ENCODE results near the gene FOXA3.
"Not testable (repeated sequence)": the region's sequence is repeated elsewhere in the genome, so short reads cannot be mapped to it uniquely, and the experiment has no call there.

Gene FOXA3

GRCh38 chr19:45854167-45854778 lies 9.9 kb upstream of the FOXA3 start:
- DNase-seq (ENCODE audit: insufficient read length, low spot score) (no peak), FAIRE-seq (no peak)
- TF ChIP-seq POLR2A (IDR thresholded peaks at IDR 0.05; ENCODE audit: low read depth, low read length), result no peak

DNA sequence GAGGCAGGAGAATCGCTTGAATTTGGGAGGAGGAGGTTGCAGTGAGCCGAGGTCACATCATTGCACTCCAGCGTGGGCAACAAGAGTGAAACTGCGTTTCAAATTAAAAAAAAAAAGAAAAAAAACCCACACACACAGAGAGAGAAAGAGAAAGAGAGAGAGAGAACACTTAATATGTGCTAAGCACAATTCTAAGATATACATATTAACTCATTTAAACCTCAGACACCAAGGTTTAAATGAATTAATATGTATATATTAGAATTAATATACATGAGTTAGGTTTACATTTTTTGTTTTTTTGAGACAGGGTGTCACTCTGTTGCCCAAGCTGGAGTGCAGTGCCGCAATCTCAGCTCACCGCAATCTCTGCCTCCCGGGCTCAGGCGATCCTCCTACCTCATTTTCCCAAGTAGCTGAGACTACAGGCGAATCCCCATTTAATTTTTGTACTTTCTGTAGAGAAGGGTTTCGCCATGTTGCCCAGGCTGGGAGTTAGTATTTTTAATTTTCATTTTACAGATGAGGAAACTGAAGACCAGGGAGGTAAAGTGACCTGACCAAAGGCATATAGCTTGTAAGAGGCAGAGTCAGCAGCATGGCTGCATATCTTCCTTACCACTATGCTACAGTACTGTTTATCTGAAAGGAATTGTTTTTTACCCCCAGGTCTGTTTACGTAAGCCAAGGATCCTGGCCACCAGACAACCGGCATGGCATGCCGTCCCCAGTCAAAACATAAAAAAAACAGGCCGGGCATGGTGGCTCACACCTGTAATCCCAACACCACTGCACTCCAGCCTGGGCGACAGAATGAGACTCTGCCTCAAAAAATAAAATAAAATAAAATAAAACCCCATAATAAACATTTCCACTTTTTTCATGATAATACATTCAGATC lies 3.5 kb upstream of the FOXA3 start:
- FAIRE-seq (no peak), DNase-seq (ENCODE audit: insufficient read length, low spot score) (no peak)
- TF ChIP-seq POLR2A (IDR thresholded peaks at IDR 0.05; ENCODE audit: low read depth, low read length), result no peak

GRCh38 chr19:45862271-45862563 lies 1.9 kb upstream of the FOXA3 start:
- DNase-seq (ENCODE audit: insufficient read length, low spot score) (no peak), FAIRE-seq (no peak)
- no peak for TF ChIP-seq POLR2A (IDR thresholded peaks at IDR 0.05; ENCODE audit: low read depth, low read length)

- DNase-seq (ENCODE audit: insufficient read length, low spot score), result peak; percentile 96
Observed at GRCh38 chr19:45862564-45863334, 1.4 kb upstream of the FOXA3 start, which contains the start of gene SYMPK. SYMPK (minus strand) TSS chr19:45863147; CDS start chr19:45854495, 8,652 bp downstream.

DNA sequence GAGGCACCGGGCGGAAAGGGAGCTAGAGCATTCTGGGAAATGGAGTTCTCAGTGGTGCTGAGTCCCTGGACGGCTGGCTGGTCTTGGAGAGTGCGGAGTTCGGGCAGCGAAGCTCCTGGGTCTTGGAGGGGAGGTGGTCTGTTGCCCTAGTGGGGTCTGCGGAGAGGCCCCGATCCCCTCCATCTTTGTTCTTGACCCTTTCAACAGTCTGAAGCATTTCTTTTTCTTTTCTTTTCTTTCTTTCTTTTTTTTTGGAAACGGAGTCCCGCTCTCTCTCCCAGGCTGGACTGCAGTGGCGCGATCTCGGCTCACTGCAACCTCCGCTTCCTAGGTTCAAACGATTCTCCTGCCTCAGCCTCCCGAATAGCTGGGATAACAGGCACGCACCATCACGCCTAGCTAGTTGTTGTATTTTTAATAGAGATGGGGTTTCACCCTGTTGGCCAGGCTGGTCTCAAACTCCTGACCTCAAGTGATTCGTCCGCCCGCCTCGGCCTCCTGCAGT lies 739 bp upstream of the FOXA3 start:
- TF ChIP-seq POLR2A (IDR thresholded peaks at IDR 0.05; ENCODE audit: low read depth, low read length), result no peak
- DNase-seq (ENCODE audit: insufficient read length, low spot score), result no peak
- peak; percentile 84 for FAIRE-seq

More at GRCh38 chr19:45862564-45863334, 1.4 kb upstream of the FOXA3 start, which contains the start of gene SYMPK:
- TF ChIP-seq POLR2A (IDR thresholded peaks at IDR 0.05; ENCODE audit: low read depth, low read length), result peak; percentile 41
- FAIRE-seq, result peak; percentile 65

DNA sequence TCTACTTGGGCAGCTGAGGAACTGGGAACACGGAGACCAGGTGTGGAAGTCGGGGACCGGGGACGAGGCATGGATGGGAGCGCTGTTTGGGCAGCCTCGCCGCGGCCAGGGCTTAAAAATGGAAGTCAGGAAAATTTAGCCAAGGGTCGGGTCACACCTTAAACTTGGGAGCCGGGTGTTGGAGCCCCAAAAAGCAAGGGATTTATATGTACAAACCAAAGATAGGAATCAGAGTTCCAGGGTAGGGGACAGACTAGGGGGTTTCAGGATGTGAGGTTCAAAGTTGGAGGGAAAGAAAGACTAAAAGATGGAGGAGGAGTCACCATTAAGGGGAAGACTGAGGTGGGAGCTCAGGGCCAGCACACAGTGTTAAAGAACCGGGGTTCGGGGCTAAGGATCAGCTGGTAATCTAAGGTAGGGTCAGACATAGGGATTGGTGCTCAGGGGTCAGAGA lies 530 bp downstream of the FOXA3 start:
- DNase-seq (ENCODE audit: insufficient read length, low spot score), result no peak
- no peak for TF ChIP-seq POLR2A (IDR thresholded peaks at IDR 0.05; ENCODE audit: low read depth, low read length)
- FAIRE-seq, result no peak

- no peak for FAIRE-seq
- DNase-seq (ENCODE audit: insufficient read length, low spot score), result no peak
- TF ChIP-seq POLR2A (IDR thresholded peaks at IDR 0.05; ENCODE audit: low read depth, low read length), result no peak
Observed at GRCh38 chr19:45865269-45865948, 1.3 kb downstream of the FOXA3 start.

GRCh38 chr19:45866400-45867176 lies 2.5 kb downstream of the FOXA3 start:
- no peak for TF ChIP-seq POLR2A (IDR thresholded peaks at IDR 0.05; ENCODE audit: low read depth, low read length)
- FAIRE-seq, result no peak
- no peak for DNase-seq (ENCODE audit: insufficient read length, low spot score)

GRCh38 chr19:45867241-45867640 lies 3.1 kb downstream of the FOXA3 start:
- DNase-seq (ENCODE audit: insufficient read length, low spot score), result not testable (repeated sequence)

DNA sequence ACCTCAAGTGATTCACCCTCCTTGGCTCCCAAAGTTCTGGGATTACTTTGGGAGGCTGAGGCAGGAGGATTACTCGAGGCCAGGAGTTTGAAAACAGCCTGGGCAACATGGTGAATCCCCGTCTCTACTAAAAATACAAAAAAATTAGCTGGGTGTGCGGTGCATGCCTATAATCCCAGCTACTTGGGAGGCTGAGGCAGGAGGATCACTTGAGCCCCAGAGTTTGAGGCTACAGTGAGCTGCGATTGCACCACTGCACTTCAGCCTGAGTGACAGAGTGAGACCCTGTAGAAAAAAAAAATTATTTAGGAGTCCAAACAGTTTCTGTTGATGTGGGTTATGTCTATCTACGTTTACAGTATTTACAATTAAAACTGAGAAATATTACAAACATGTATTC lies 6.7 kb downstream of the FOXA3 start:
- no peak for TF ChIP-seq POLR2A (IDR thresholded peaks at IDR 0.05; ENCODE audit: low read depth, low read length)
- no peak for DNase-seq (ENCODE audit: insufficient read length, low spot score)
- no peak for FAIRE-seq

More at GRCh38 chr19:45867241-45867640, 3.1 kb downstream of the FOXA3 start:
- not testable (repeated sequence) for FAIRE-seq

DNA sequence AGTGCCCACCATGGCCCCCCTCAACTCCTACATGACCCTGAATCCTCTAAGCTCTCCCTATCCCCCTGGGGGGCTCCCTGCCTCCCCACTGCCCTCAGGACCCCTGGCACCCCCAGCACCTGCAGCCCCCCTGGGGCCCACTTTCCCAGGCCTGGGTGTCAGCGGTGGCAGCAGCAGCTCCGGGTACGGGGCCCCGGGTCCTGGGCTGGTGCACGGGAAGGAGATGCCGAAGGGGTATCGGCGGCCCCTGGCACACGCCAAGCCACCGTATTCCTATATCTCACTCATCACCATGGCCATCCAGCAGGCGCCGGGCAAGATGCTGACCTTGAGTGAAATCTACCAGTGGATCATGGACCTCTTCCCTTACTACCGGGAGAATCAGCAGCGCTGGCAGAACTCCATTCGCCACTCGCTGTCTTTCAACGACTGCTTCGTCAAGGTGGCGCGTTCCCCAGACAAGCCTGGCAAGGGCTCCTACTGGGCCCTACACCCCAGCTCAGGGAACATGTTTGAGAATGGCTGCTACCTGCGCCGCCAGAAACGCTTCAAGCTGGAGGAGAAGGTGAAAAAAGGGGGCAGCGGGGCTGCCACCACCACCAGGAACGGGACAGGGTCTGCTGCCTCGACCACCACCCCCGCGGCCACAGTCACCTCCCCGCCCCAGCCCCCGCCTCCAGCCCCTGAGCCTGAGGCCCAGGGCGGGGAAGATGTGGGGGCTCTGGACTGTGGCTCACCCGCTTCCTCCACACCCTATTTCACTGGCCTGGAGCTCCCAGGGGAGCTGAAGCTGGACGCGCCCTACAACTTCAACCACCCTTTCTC lies 8.2 kb downstream of the FOXA3 start:
- FAIRE-seq, result no peak
- no peak for DNase-seq (ENCODE audit: insufficient read length, low spot score)
- no peak for TF ChIP-seq POLR2A (IDR thresholded peaks at IDR 0.05; ENCODE audit: low read depth, low read length)

DNA sequence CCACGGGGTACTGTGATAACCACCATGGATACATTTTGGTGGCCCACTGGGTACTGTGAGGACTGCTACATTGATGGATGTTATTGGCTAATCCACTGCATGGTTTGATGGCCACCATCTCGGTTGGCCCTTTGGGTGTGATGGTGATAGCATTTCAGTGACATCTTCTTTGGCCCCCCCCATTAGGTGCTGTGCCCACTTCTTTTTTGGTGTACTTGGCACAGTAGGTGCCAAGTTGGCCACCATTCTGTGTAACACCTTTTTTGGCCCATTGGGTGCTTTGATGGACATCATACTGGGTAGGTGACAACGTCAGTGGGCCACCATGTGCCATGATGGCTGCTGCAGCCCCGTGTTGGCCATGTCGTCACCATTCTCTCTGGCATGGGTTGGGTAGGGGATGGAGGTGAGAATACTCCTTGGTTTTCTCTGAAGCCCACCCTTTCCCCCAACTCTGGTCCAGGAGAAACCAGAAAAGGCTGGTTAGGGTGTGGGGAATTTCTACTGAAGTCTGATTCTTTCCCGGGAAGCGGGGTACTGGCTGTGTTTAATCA lies 9.2 kb downstream of the FOXA3 start:
- TF ChIP-seq POLR2A (IDR thresholded peaks at IDR 0.05; ENCODE audit: low read depth, low read length), result no peak
- DNase-seq (ENCODE audit: insufficient read length, low spot score), result no peak
- FAIRE-seq, result no peak

Data from H54 (cell line).